ENCODE results near the gene METTL1. TPM values are rescaled to one million over a fixed set of nuclear protein-coding genes. Genes with fewer than 3 reads are reported as not detected.

The METTL1 gene
- total and polyA plus RNA-seq, 9 of the 15 experiments (the other 6 are each of a cell fraction or from before 2014, with no cell fraction given): 12.6 to 65.9 (median 39.2) TPM

DNA sequence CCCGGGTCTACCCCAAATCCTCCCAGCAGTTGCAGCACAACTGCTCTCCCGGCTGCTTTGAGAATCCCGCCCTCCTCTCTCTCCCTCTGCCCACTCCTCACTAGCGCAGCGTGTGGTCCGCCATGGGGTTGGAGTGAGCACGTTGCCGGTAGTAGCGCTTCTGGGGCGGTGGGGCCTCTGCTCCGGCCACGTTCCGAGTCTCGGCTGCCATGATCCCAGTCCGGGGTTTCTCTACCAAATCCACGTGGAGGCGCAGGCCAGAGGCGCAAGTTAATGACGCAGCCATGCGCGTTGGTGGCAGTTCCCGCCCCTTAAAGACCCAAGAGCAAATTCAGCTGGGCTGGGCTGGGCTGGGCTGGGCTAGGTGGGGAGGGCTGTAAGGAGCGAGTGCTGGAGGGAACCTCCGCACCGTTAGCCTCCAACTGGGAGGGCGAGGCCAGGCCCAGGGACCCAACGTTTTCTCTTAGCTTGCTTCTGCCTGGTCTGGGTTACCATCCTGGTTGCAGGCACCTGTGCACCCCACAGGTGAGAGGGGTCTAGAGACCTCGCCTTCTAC is at the start of gene METTL1 (continued):
- TF ChIP-seq, protein P1, sequence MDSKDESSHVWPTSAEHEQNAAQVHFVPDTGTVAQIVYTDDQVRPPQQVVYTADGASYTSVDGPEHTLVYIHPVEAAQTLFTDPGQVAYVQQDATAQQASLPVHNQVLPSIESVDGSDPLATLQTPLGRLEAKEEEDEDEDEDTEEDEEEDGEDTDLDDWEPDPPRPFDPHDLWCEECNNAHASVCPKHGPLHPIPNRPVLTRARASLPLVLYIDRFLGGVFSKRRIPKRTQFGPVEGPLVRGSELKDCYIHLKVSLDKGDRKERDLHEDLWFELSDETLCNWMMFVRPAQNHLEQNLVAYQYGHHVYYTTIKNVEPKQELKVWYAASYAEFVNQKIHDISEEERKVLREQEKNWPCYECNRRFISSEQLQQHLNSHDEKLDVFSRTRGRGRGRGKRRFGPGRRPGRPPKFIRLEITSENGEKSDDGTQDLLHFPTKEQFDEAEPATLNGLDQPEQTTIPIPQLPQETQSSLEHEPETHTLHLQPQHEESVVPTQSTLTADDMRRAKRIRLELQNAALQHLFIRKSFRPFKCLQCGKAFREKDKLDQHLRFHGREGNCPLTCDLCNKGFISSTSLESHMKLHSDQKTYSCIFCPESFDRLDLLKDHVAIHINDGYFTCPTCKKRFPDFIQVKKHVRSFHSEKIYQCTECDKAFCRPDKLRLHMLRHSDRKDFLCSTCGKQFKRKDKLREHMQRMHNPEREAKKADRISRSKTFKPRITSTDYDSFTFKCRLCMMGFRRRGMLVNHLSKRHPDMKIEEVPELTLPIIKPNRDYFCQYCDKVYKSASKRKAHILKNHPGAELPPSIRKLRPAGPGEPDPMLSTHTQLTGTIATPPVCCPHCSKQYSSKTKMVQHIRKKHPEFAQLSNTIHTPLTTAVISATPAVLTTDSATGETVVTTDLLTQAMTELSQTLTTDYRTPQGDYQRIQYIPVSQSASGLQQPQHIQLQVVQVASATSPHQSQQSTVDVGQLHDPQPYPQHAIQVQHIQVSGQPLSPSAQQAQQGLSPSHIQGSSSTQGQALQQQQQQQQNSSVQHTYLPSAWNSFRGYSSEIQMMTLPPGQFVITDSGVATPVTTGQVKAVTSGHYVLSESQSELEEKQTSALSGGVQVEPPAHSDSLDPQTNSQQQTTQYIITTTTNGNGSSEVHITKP (IDR thresholded peaks at IDR 0.05; ENCODE audit: partially characterized antibody): no peak
- no peak for TF ChIP-seq CEBPZ (IDR thresholded peaks at IDR 0.05; ENCODE audit: borderline replicate concordance, low read depth, low read length)
- TF ChIP-seq KAT7 (CRISPR knock-in tag; IDR thresholded peaks at IDR 0.05; ENCODE audit: borderline replicate concordance): no peak
- TF ChIP-seq KDM1A (IDR thresholded peaks at IDR 0.05): no peak
- TF ChIP-seq, protein P2, sequence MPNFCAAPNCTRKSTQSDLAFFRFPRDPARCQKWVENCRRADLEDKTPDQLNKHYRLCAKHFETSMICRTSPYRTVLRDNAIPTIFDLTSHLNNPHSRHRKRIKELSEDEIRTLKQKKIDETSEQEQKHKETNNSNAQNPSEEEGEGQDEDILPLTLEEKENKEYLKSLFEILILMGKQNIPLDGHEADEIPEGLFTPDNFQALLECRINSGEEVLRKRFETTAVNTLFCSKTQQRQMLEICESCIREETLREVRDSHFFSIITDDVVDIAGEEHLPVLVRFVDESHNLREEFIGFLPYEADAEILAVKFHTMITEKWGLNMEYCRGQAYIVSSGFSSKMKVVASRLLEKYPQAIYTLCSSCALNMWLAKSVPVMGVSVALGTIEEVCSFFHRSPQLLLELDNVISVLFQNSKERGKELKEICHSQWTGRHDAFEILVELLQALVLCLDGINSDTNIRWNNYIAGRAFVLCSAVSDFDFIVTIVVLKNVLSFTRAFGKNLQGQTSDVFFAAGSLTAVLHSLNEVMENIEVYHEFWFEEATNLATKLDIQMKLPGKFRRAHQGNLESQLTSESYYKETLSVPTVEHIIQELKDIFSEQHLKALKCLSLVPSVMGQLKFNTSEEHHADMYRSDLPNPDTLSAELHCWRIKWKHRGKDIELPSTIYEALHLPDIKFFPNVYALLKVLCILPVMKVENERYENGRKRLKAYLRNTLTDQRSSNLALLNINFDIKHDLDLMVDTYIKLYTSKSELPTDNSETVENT (CRISPR knock-in tag; IDR thresholded peaks at IDR 0.05): peak; percentile 73; the same call in 1 of the 2 replicates
- TF ChIP-seq E2F1 (CRISPR knock-in tag; IDR thresholded peaks at IDR 0.05): peak; percentile 96
- no peak for TF ChIP-seq EHMT2 (IDR thresholded peaks at IDR 0.05)
- TF ChIP-seq, protein P3, sequence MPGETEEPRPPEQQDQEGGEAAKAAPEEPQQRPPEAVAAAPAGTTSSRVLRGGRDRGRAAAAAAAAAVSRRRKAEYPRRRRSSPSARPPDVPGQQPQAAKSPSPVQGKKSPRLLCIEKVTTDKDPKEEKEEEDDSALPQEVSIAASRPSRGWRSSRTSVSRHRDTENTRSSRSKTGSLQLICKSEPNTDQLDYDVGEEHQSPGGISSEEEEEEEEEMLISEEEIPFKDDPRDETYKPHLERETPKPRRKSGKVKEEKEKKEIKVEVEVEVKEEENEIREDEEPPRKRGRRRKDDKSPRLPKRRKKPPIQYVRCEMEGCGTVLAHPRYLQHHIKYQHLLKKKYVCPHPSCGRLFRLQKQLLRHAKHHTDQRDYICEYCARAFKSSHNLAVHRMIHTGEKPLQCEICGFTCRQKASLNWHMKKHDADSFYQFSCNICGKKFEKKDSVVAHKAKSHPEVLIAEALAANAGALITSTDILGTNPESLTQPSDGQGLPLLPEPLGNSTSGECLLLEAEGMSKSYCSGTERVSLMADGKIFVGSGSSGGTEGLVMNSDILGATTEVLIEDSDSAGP (CRISPR knock-in tag; IDR thresholded peaks at IDR 0.05): peak; percentile 97
- TF ChIP-seq ZNF175 (CRISPR knock-in tag; IDR thresholded peaks at IDR 0.05; ENCODE audit: low read depth): 0 out of 2 replicates have a peak, but pooled peaks have one; percentile 57

Data from K562 (cell line).